Upper lobe of left lung (tissue), 6 donors: ENCODE data around the gene TNS3. TPM values are rescaled to one million over a fixed set of nuclear protein-coding genes. Genes with fewer than 3 reads are reported as not detected.
A peak's percentile ranks its signal among the peaks of the same experiment; 100 is the strongest.

ENCODE experiments used
- ATAC-seq, 2 donors: fragments of 200-7000 bp; cut with Tn5 transposase; one replicate each; pipeline ENCODE4 v1.9.1; 2022; ENCODE audit warnings: mild to moderate bottlenecking in 2 of 2, moderate library complexity in 2 of 2; ENCODE audit not compliant: low FRiP score in 2 of 2
- DNase-seq, 2 donors: peaks; one replicate each; pipeline ENCODE4 v3.0.0-alpha.2; 2019 to 2020
- H3K27ac ChIP-seq, 4 donors: fragments of 200-600 bp; sonication (generic); one replicate each; pipeline ENCODE4 v1.5.1; 2016 to 2019
- H3K27me3 ChIP-seq, 4 donors: fragments of 200-600 bp; sonication (generic); one replicate each; pipeline ENCODE4 v1.5.1; 2017 to 2019
- H3K36me3 ChIP-seq, 4 donors: fragments of 200-600 bp; sonication (generic); one replicate each; pipeline ENCODE4 v1.5.1; 2016 to 2019
- H3K4me1 ChIP-seq, 4 donors: fragments of 200-600 bp; sonication (generic); one replicate each; pipeline ENCODE4 v1.5.1; 2018 to 2019
- H3K4me3 ChIP-seq, 4 donors: fragments of 200-600 bp; sonication (generic); one replicate each; pipeline ENCODE4 v1.5.1; 2017 to 2019; ENCODE audit warnings: mild to moderate bottlenecking in 2 of 4, moderate library complexity in 1 of 4
- H3K9me3 ChIP-seq, 4 donors: fragments of 200-600 bp; sonication (generic); one replicate each; pipeline ENCODE4 v1.5.1; 2018 to 2019
- CTCF ChIP-seq, 6 experiments: fragments of 450-650 bp in 4 of 6; fragments of 200-600 bp in 2 of 6; sonication (generic) in 2 of 6; IDR thresholded peaks; one replicate each; pipeline ENCODE4 v1.5.1; 2016 to 2019; ENCODE audit warnings: antibody characterized with exemption in 6 of 6
- EP300 ChIP-seq, 4 donors: sonication (generic); formaldehyde crosslinking; IDR thresholded peaks; one replicate each; pipeline ENCODE4 v1.5.1; 2017; ENCODE audit warnings: antibody characterized with exemption in 4 of 4, control low read depth in 2 of 4
- POLR2A ChIP-seq, 4 donors: fragments of 450-650 bp; IDR thresholded peaks; one replicate each; pipeline ENCODE4 v1.5.1; 2016 to 2017; ENCODE audit warnings: antibody characterized with exemption in 4 of 4, mild to moderate bottlenecking in 2 of 4
- POLR2AphosphoS5 ChIP-seq, 2 donors: sonication (generic); formaldehyde crosslinking; IDR thresholded peaks; one replicate each; pipeline ENCODE4 v1.5.1; 2017; ENCODE audit warnings: antibody characterized with exemption in 2 of 2
- WGBS, 2 donors: methylation state at CpG; one replicate each; pipeline ENCODE4 v1.1.5; 2017 to 2018; 5-methylcytosine and 5-hydroxymethylcytosine counted together
- total RNA-seq, 6 donors: library from RNA; depleted of rRNA in 4 of 6; stranded (reverse); fragments of >200 nt in 4 of 6; gene quantifications; one replicate each; pipeline versions ENCODE4 v1.1.0 to v1.2.1, GENCODE V29; 2016 to 2021
- donor health status: DM: no; HTN: no; CAD: no; lungs with moderate emphysema.
- donor health status: DM: no; HTN: yes; CAD: no; lungs with severe emphysema.

Gene TNS3
- total RNA-seq, 6 donors from 2014 or later, result 90.6 to 266 (median 143) TPM

DNA sequence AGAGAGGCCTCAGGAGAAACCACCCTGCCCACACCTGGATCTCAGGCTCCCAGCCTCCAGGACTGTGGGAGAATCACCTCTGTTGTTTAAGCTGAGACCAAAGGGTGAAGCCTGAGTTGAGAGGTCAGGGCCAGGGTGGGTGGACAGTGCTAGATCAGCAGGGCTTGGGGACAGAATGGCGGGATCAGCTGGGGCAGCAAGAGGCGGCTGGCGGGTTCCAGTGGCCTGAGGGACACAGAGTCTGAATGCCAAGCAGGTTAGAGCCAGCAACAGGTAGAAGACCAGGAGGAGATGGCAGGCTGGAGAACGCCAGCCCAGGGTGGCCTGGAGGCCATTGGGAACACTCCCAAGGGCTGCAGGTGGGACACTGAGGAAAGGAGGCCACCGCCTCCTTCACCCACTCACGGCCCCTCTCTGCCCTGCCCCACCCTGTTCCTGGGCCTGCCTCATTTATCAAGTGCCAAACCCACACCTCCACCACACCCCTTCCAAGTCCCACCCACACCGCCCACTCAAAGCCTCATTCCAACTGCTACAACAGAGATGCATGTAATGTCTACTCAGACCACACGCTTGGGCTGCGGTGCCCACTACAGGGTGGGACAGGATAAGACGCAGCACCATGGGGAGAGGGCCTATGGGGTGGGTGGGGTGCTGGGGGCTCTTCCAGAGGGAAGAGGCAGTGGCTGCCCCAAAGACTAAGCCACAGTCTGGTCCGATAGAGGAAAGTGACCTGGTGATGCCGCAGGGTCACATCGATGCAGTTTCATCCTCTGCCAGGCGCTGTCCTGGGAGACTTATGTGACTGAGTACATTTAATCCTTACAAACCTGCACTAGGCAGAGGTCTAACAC lies 173.9 kb downstream of the TNS3 start:
- H3K27ac ChIP-seq, result peak overlapping the region in 2 of 4 donors; percentile 18 to 51
- 93 to 95% methylated on average over 11 to 14 of the region's 14 CpGs for WGBS, 2 donors
- DNase-seq, result no peak
- no peak for ATAC-seq
- H3K4me1 ChIP-seq, result peaks cover 14 to 43% (median 25%) of the 10 kb centered on the region in 4 donors
- no peak for TF ChIP-seq CTCF (IDR thresholded peaks at IDR 0.05)
- no peak for TF ChIP-seq POLR2AphosphoS5 (IDR thresholded peaks at IDR 0.05)
- TF ChIP-seq EP300 (IDR thresholded peaks at IDR 0.05), result no peak
- TF ChIP-seq POLR2A (IDR thresholded peaks at IDR 0.05), result no peak
- no peak overlapping the region for H3K4me3 ChIP-seq
- H3K9me3 ChIP-seq, result no peaks in the 10 kb centered on the region
- H3K27me3 ChIP-seq, result no peaks in the 10 kb centered on the region
- H3K36me3 ChIP-seq, result peaks cover 0 to 29% (median 8%) of the 10 kb centered on the region in 4 donors

GRCh38 chr7:47407136-47407535 lies 174.8 kb downstream of the TNS3 start:
- no peak for DNase-seq
- no peak overlapping the region for H3K4me3 ChIP-seq
- H3K4me1 ChIP-seq, result peaks cover 18 to 52% (median 28%) of the 10 kb centered on the region in 4 donors

DNA sequence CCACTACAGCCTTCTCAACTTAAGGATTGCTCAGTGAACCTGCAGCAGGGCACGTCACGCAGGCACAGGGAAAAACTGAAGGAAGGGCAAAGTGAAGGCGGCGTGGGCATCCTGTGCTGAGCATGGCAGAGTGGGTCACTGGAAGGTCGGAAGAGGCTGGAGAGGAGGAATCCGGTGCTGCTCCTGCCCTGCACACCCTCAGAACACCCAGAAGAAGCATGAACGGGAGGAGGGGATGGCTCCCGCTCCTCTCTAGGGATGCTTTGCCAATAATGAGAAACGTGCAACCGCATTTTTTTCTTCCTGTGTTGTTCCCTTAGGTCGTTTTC lies 175.1 kb downstream of the TNS3 start:
- no peak for ATAC-seq
- no peak for TF ChIP-seq EP300 (IDR thresholded peaks at IDR 0.05)
- TF ChIP-seq CTCF (IDR thresholded peaks at IDR 0.05), result no peak
- TF ChIP-seq POLR2AphosphoS5 (IDR thresholded peaks at IDR 0.05), result no peak
- no peak for TF ChIP-seq POLR2A (IDR thresholded peaks at IDR 0.05)
- peaks cover 18 to 54% (median 28%) of the 10 kb centered on the region in 4 donors for H3K4me1 ChIP-seq
- no peaks in the 10 kb centered on the region for H3K27me3 ChIP-seq
- H3K36me3 ChIP-seq, result peaks cover 0 to 23% (median 7%) of the 10 kb centered on the region in 4 donors
- H3K4me3 ChIP-seq, result no peak overlapping the region
- no peaks in the 10 kb centered on the region for H3K9me3 ChIP-seq
- peak overlapping the region; percentile 1 to 77 (median 71) for H3K27ac ChIP-seq
- DNase-seq, result no peak
- WGBS, 2 donors, result 63 to 69% methylated on average over 11 of the region's 11 CpGs

More at GRCh38 chr7:47407136-47407535, 174.8 kb downstream of the TNS3 start:
- WGBS, 2 donors, result 82% methylated on average over 8 to 13 of the region's 13 CpGs
- no peak for TF ChIP-seq CTCF (IDR thresholded peaks at IDR 0.05)
- TF ChIP-seq POLR2AphosphoS5 (IDR thresholded peaks at IDR 0.05), result no peak
- no peak for TF ChIP-seq EP300 (IDR thresholded peaks at IDR 0.05)
- TF ChIP-seq POLR2A (IDR thresholded peaks at IDR 0.05), result no peak
- no peak for ATAC-seq
- Histone ChIP-seq H3K27ac (peak overlapping the region in 3 of 4 donors; percentile 1 to 77 (median 73)), H3K9me3 (no peaks in the 10 kb centered on the region), H3K36me3 (peaks cover 0 to 27% (median 8%) of the 10 kb centered on the region in 4 donors), H3K27me3 (no peaks in the 10 kb centered on the region)

GRCh38 chr7:47405921-47406800 lies 175.8 kb downstream of the TNS3 start:
- Histone ChIP-seq H3K36me3 (peaks cover 0 to 19% (median 4%) of the 10 kb centered on the region in 4 donors), H3K27me3 (no peaks in the 10 kb centered on the region), H3K4me3 (peak overlapping the region in 2 of 4 donors; percentile 19), H3K27ac (peak overlapping the region; percentile 47 to 77 (median 71)), H3K4me1 (peaks cover 18 to 59% (median 30%) of the 10 kb centered on the region in 4 donors), H3K9me3 (no peaks in the 10 kb centered on the region)
- ATAC-seq, result peak; percentile 73 to 84
- TF ChIP-seq POLR2A (IDR thresholded peaks at IDR 0.05) (no peak), EP300 (IDR thresholded peaks at IDR 0.05) (peak in 2 of 4 donors; percentile 2 to 49), POLR2AphosphoS5 (IDR thresholded peaks at IDR 0.05) (peak; percentile 62 to 65), CTCF (IDR thresholded peaks at IDR 0.05) (no peak)
- peak; percentile 86 to 93 for DNase-seq
- 45 to 66% methylated on average over 12 to 13 of the region's 13 CpGs for WGBS, 2 donors
